HepG2 (cell line): Measurements from ENCODE around the gene PPP1R13B. TPM values are rescaled to one million over a fixed set of nuclear protein-coding genes. Genes with fewer than 3 reads are reported as not detected.

Experiments used
- ARID3A ChIP-seq: IDR thresholded peaks from 2 replicates; pipeline ENCODE4 v1.6.1; 2012; ENCODE audit warnings: low read depth, low read length, improper control_type of control experiment
- ISL2 ChIP-seq: sonication (generic); formaldehyde crosslinking; IDR thresholded peaks from 2 replicates; pipeline ENCODE4 v1.5.0; 2020; ENCODE audit warnings: missing genetic modification reagents
- JARID2 ChIP-seq: sonication (generic); formaldehyde crosslinking; IDR thresholded peaks from 2 replicates; pipeline ENCODE4 v1.8.1; 2023; ENCODE audit warnings: missing genetic modification reagents, inconsistent platforms; ENCODE audit not compliant: insufficient replicate concordance
- JDP2 ChIP-seq: sonication (generic); formaldehyde crosslinking; IDR thresholded peaks from 2 replicates; pipeline ENCODE4 v1.8.1; 2022; ENCODE audit warnings: missing genetic modification reagents, borderline replicate concordance
- KLF13 ChIP-seq: sonication (generic); formaldehyde crosslinking; IDR thresholded peaks from 2 replicates; pipeline ENCODE4 v1.4.0; 2020; ENCODE audit warnings: mild to moderate bottlenecking, missing genetic modification reagents
- MEIS2 ChIP-seq: sonication (generic); formaldehyde crosslinking; IDR thresholded peaks from 2 replicates; pipeline ENCODE4 v1.9.0; 2021; ENCODE audit warnings: mild to moderate bottlenecking, missing genetic modification reagents
- MXD4 ChIP-seq: IDR thresholded peaks from 2 replicates; pipeline ENCODE4 v1.6.1; 2016; ENCODE audit warnings: mild to moderate bottlenecking, missing biosample characterization, missing genetic modification reagents
- MXI1 ChIP-seq: IDR thresholded peaks from 3 replicates; pipeline ENCODE4 v1.6.1; 2012; ENCODE audit warnings: low read depth, low read length, inconsistent platforms, borderline replicate concordance
- NCOA1 ChIP-seq: sonication (generic); formaldehyde crosslinking; IDR thresholded peaks from 2 replicates; pipeline ENCODE4 v1.9.0; 2021; ENCODE audit warnings: missing genetic modification reagents
- NCOA2 ChIP-seq: sonication (generic); formaldehyde crosslinking; IDR thresholded peaks from 2 replicates; pipeline ENCODE4 v1.8.0; 2022; ENCODE audit warnings: inconsistent platforms
- NFIC ChIP-seq: IDR thresholded peaks from 2 replicates; pipeline ENCODE4 v1.6.1; 2012; ENCODE audit warnings: mild to moderate bottlenecking, low read length, inconsistent platforms
- SP5 ChIP-seq: IDR thresholded peaks from 2 replicates; pipeline ENCODE4 v1.6.1; 2016; ENCODE audit warnings: low read depth, borderline replicate concordance
- polyA plus RNA-seq, 8 experiments: library from polyadenylated mRNA; depleted of rRNA in 3 of 8; stranded (reverse) in 7 of 8; unstranded in 1 of 8; fragments of >200 nt; fragmentation: Illumina TruSeq in 4 of 8; extraction: Trizol in 4 of 8; gene quantifications; 2 replicates each; pipeline versions ENCODE4 v1.2.1 to v1.2.3, GENCODE V29; 2011 to 2016; ENCODE audit warnings: low read depth in 4 of 8, missing spikeins in 1 of 8, mixed read lengths in 1 of 8; ENCODE audit not compliant: insufficient read depth in 1 of 8
- total RNA-seq, 5 experiments: library from RNA; depleted of rRNA; stranded (reverse); fragments of >200 nt; fragmentation: Illumina TruSeq; extraction: Trizol; gene quantifications; 2 replicates each; pipeline ENCODE4 v1.2.3, GENCODE V29; 2016; ENCODE audit warnings: low read depth in 1 of 5
- TF ChIP-seq, protein P1 (sequence below): sonication (generic); formaldehyde crosslinking; IDR thresholded peaks from 2 replicates; pipeline ENCODE4 v1.4.0; 2020; ENCODE audit warnings: mild to moderate bottlenecking, missing genetic modification reagents
- TF ChIP-seq, protein P2 (sequence below): sonication (generic); formaldehyde crosslinking; IDR thresholded peaks from 2 replicates; pipeline ENCODE4 v1.4.0; 2020; ENCODE audit warnings: missing genetic modification reagents
- TF ChIP-seq, protein P3 (sequence below): IDR thresholded peaks from 2 replicates; pipeline ENCODE4 v1.6.1; 2018; ENCODE audit warnings: missing genetic modification reagents
- TF ChIP-seq, protein P4 (sequence below): sonication (generic); formaldehyde crosslinking; IDR thresholded peaks from 2 replicates; pipeline ENCODE4 v1.5.0; 2020; ENCODE audit warnings: mild to moderate bottlenecking, missing genetic modification reagents, moderate library complexity

The PPP1R13B gene
- total and polyA plus RNA-seq, 2 of the 13 experiments (the other 11 are each of a cell fraction or from before 2014, with no cell fraction given): 4.6 to 9.4 TPM

DNA sequence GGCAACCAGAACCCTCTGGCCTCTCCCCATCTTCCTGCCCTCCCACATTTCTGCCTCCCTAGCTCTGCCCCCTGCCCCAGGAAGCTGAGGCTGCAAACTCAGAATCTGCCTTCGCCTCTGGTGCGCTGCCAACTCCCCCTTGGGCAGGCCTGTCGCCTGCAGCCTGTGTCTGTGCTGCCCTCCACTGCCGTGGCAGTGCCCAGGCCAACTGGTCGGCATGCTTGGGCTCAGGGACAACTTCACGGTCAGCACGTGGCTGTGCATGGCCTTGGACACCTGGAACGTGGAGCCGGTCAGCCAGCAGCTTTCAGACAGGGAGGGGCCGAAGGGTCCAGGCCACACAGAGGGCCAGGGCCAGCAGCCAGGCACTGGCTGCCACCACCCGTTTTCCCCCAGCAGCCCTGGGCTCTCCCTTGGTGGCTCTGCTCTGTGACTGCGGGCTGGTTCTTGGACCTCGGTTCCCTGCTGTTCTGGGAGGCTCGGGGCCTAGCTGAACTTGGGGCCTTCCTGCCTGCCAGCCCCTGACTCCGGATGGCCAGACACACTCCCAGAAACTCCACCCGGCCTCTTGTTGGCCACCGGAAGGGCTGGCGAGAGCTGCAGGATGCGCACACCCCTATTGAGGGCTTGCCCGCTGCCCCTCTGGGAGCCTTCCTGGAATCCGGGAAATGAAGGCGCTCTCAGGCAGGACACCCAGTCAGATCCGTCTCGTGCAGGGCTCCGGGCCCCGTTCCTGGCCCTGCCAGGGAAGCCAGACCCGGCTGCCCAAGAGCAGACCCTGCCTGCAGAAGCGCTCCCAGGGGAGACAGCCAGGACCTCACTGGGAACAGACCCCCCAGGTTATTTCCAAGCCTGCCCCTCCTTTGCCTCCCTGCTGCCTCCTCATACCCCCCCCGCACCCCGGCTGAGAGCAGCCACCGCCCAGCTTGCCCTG lies 34.2 kb upstream of the PPP1R13B start (continued):
- TF ChIP-seq, protein P1, sequence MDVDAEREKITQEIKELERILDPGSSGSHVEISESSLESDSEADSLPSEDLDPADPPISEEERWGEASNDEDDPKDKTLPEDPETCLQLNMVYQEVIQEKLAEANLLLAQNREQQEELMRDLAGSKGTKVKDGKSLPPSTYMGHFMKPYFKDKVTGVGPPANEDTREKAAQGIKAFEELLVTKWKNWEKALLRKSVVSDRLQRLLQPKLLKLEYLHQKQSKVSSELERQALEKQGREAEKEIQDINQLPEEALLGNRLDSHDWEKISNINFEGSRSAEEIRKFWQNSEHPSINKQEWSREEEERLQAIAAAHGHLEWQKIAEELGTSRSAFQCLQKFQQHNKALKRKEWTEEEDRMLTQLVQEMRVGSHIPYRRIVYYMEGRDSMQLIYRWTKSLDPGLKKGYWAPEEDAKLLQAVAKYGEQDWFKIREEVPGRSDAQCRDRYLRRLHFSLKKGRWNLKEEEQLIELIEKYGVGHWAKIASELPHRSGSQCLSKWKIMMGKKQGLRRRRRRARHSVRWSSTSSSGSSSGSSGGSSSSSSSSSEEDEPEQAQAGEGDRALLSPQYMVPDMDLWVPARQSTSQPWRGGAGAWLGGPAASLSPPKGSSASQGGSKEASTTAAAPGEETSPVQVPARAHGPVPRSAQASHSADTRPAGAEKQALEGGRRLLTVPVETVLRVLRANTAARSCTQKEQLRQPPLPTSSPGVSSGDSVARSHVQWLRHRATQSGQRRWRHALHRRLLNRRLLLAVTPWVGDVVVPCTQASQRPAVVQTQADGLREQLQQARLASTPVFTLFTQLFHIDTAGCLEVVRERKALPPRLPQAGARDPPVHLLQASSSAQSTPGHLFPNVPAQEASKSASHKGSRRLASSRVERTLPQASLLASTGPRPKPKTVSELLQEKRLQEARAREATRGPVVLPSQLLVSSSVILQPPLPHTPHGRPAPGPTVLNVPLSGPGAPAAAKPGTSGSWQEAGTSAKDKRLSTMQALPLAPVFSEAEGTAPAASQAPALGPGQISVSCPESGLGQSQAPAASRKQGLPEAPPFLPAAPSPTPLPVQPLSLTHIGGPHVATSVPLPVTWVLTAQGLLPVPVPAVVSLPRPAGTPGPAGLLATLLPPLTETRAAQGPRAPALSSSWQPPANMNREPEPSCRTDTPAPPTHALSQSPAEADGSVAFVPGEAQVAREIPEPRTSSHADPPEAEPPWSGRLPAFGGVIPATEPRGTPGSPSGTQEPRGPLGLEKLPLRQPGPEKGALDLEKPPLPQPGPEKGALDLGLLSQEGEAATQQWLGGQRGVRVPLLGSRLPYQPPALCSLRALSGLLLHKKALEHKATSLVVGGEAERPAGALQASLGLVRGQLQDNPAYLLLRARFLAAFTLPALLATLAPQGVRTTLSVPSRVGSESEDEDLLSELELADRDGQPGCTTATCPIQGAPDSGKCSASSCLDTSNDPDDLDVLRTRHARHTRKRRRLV: peak; percentile 90
- TF ChIP-seq MEIS2 (peak; percentile 91; the same call in 1 of the 2 replicates), ISL2 (peak; percentile 62; the same call in 1 of the 2 replicates), MXD4 (CRISPR knock-in tag) (peak; percentile 93), MXI1 (peak; percentile 89; the same call in 1 of the 3 replicates), SP5 (CRISPR knock-in tag) (peak; percentile 88), ARID3A (no peak), KLF13 (CRISPR knock-in tag) (peak; percentile 58; the same call in 1 of the 2 replicates), NCOA1 (CRISPR knock-in tag) (peak; percentile 99), JARID2 (CRISPR knock-in tag) (peak; percentile 53), NFIC (no peak), JDP2 (CRISPR knock-in tag) (peak; percentile 67; the same call in 1 of the 2 replicates), NCOA2 (peak; percentile 86)
- TF ChIP-seq, protein P2, sequence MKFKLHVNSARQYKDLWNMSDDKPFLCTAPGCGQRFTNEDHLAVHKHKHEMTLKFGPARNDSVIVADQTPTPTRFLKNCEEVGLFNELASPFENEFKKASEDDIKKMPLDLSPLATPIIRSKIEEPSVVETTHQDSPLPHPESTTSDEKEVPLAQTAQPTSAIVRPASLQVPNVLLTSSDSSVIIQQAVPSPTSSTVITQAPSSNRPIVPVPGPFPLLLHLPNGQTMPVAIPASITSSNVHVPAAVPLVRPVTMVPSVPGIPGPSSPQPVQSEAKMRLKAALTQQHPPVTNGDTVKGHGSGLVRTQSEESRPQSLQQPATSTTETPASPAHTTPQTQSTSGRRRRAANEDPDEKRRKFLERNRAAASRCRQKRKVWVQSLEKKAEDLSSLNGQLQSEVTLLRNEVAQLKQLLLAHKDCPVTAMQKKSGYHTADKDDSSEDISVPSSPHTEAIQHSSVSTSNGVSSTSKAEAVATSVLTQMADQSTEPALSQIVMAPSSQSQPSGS (CRISPR knock-in tag): peak; percentile 61; the same call in 1 of the 2 replicates
- TF ChIP-seq, protein P3, sequence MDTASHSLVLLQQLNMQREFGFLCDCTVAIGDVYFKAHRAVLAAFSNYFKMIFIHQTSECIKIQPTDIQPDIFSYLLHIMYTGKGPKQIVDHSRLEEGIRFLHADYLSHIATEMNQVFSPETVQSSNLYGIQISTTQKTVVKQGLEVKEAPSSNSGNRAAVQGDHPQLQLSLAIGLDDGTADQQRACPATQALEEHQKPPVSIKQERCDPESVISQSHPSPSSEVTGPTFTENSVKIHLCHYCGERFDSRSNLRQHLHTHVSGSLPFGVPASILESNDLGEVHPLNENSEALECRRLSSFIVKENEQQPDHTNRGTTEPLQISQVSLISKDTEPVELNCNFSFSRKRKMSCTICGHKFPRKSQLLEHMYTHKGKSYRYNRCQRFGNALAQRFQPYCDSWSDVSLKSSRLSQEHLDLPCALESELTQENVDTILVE (CRISPR knock-in tag): peak; percentile 71
- TF ChIP-seq, protein P4, sequence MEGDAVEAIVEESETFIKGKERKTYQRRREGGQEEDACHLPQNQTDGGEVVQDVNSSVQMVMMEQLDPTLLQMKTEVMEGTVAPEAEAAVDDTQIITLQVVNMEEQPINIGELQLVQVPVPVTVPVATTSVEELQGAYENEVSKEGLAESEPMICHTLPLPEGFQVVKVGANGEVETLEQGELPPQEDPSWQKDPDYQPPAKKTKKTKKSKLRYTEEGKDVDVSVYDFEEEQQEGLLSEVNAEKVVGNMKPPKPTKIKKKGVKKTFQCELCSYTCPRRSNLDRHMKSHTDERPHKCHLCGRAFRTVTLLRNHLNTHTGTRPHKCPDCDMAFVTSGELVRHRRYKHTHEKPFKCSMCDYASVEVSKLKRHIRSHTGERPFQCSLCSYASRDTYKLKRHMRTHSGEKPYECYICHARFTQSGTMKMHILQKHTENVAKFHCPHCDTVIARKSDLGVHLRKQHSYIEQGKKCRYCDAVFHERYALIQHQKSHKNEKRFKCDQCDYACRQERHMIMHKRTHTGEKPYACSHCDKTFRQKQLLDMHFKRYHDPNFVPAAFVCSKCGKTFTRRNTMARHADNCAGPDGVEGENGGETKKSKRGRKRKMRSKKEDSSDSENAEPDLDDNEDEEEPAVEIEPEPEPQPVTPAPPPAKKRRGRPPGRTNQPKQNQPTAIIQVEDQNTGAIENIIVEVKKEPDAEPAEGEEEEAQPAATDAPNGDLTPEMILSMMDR (CRISPR knock-in tag): peak; percentile 59
